CD14-positive monocyte (primary cell): ENCODE measurements around the gene TMEM54. TPM values are rescaled to one million over a fixed set of nuclear protein-coding genes. Genes with fewer than 3 reads are reported as not detected.

Source experiments
- DNase-seq, 3 donors: peaks; one replicate each; pipeline ENCODE4 v3.0.0-alpha.2; 2011 to 2022
- H2AFZ ChIP-seq: 2 replicates; pipeline ENCODE4 v1.6.0; 2012; ENCODE audit warnings: mild to moderate bottlenecking, low read depth, low read length, inconsistent platforms; ENCODE audit not compliant: insufficient read depth, poor library complexity, severe bottlenecking
- H3K27ac ChIP-seq, 2 donors: 1 replicate in 1 of 2; 2 replicates in 1 of 2; pipeline ENCODE4 v1.5.1; 2012 to 2013; ENCODE audit warnings: low read length in 2 of 2, control low read depth in 1 of 2, inconsistent platforms in 1 of 2, low read depth in 1 of 2, mild to moderate bottlenecking in 1 of 2
- H3K27me3 ChIP-seq, 2 donors: one replicate each; pipeline versions ENCODE4 v1.6.0 to v1.6.1; 2011 to 2013; ENCODE audit warnings: low read length in 2 of 2; ENCODE audit not compliant: control insufficient read depth in 2 of 2, insufficient read depth in 2 of 2
- H3K36me3 ChIP-seq, 2 donors: replicated peaks in 1 of 2; 1 replicate in 1 of 2; 2 replicates in 1 of 2; pipeline versions ENCODE4 v1.5.1 to v1.6.1; 2012 to 2013; ENCODE audit warnings: low read length in 2 of 2, control low read depth in 1 of 2, inconsistent platforms in 1 of 2, mild to moderate bottlenecking in 1 of 2; ENCODE audit not compliant: insufficient read depth in 2 of 2, control insufficient read depth in 1 of 2
- H3K4me1 ChIP-seq, 2 donors: 1 replicate in 1 of 2; 2 replicates in 1 of 2; pipeline versions ENCODE4 v1.5.1 to v1.6.1; 2012 to 2013; ENCODE audit warnings: low read length in 2 of 2, control low read depth in 1 of 2, inconsistent platforms in 1 of 2, mild to moderate bottlenecking in 1 of 2, moderate library complexity in 1 of 2; ENCODE audit not compliant: insufficient read depth in 2 of 2, control insufficient read depth in 1 of 2
- H3K4me2 ChIP-seq: replicated peaks from 2 replicates; pipeline ENCODE3; 2012; ENCODE audit warnings: low read length, moderate library complexity, mild to moderate bottlenecking; ENCODE audit not compliant: poor library complexity, severe bottlenecking; ENCODE audit errors: extremely low read depth
- H3K4me3 ChIP-seq, 3 experiments: fragments of 200-600 bp in 1 of 3; sonication (generic) in 1 of 3; replicated peaks in 1 of 3; 1 replicate in 2 of 3; 2 replicates in 1 of 3; pipeline ENCODE4 v1.5.1; 2011 to 2013; ENCODE audit warnings: low read length in 3 of 3, mild to moderate bottlenecking in 3 of 3, control low read depth in 2 of 3, low read depth in 2 of 3, inconsistent platforms in 1 of 3, moderate library complexity in 1 of 3
- H3K79me2 ChIP-seq: 2 replicates; pipeline ENCODE4 v1.6.0; 2012; ENCODE audit warnings: mild to moderate bottlenecking, control low read depth, inconsistent platforms, low read length, moderate library complexity; ENCODE audit not compliant: insufficient read depth
- H3K9ac ChIP-seq: 2 replicates; pipeline ENCODE4 v1.6.0; 2017; ENCODE audit warnings: low read length, mild to moderate bottlenecking; ENCODE audit not compliant: insufficient read depth, poor library complexity, severe bottlenecking
- H3K9me3 ChIP-seq, 2 donors: replicated peaks in 1 of 2; 1 replicate in 1 of 2; 2 replicates in 1 of 2; pipeline versions ENCODE4 v1.5.1 to v1.6.1; 2012 to 2013; ENCODE audit warnings: low read length in 2 of 2, control low read depth in 1 of 2; ENCODE audit not compliant: control insufficient read depth in 1 of 2, insufficient read depth in 1 of 2
- H4K20me1 ChIP-seq: 2 replicates; pipeline ENCODE4 v1.6.0; 2012; ENCODE audit warnings: mild to moderate bottlenecking, low read length, control low read depth, moderate library complexity; ENCODE audit not compliant: insufficient read depth
- H3K27ac Mint-ChIP-seq, 7 donors: one replicate each; pipeline ENCODE4 v1.8.0; 2020; ENCODE audit warnings: mild to moderate bottlenecking in 7 of 7, mixed read lengths in 7 of 7, moderate library complexity in 6 of 7, inconsistent platforms in 2 of 7
- H3K27me3 Mint-ChIP-seq, 3 donors: one replicate each; pipeline ENCODE4 v1.8.0; 2021 to 2022; ENCODE audit warnings: low read depth in 3 of 3, mild to moderate bottlenecking in 3 of 3, mixed read lengths in 3 of 3, moderate library complexity in 3 of 3, inconsistent platforms in 1 of 3
- H3K36me3 Mint-ChIP-seq, 2 donors: one replicate each; pipeline ENCODE4 v1.8.0; 2020; ENCODE audit warnings: mixed read lengths in 2 of 2, inconsistent platforms in 1 of 2, mild to moderate bottlenecking in 1 of 2
- H3K4me1 Mint-ChIP-seq: one replicate; pipeline ENCODE4 v1.8.0; 2020; ENCODE audit warnings: mild to moderate bottlenecking, mixed read lengths
- H3K4me3 Mint-ChIP-seq, 2 donors: one replicate each; pipeline ENCODE4 v1.8.0; 2020; ENCODE audit warnings: mild to moderate bottlenecking in 2 of 2, mixed read lengths in 2 of 2, moderate library complexity in 1 of 2
- H3K9me3 Mint-ChIP-seq, 7 donors: one replicate each; pipeline ENCODE4 v1.8.0; 2020 to 2022; ENCODE audit warnings: mixed read lengths in 7 of 7, mild to moderate bottlenecking in 6 of 7, moderate library complexity in 6 of 7, inconsistent platforms in 2 of 7
- WGBS: methylation state at CpG from one replicate; pipeline ENCODE4 v1.1.5; 2013; ENCODE audit warnings: missing lambda C conversion rate; ENCODE audit not compliant: insufficient coverage; 5-methylcytosine and 5-hydroxymethylcytosine counted together
- intact Hi-C, 2 donors: fragments of 100-400 bp; cut with micrococcal nuclease; formaldehyde crosslinking; loops; one replicate each; pipeline versions ENCODE4 v1.15.0 to v1.15.1; 2023
- polyA plus RNA-seq, 3 donors: library from polyadenylated mRNA; depleted of rRNA in 1 of 3; unstranded in 2 of 3; stranded (reverse) in 1 of 3; fragments of 300-500 nt in 2 of 3; fragments of >200 nt in 1 of 3; fragmentation: Illumina TruSeq in 2 of 3; gene quantifications; 1 replicate in 2 of 3; 2 replicates in 1 of 3; pipeline ENCODE4 v1.2.3, GENCODE V29; 2012 to 2021
- TF ChIP-seq, protein P1 (sequence below): fragments of 200-600 bp; IDR thresholded peaks from one replicate; pipeline ENCODE4 v1.8.0; 2022; ENCODE audit warnings: antibody characterized with exemption, mild to moderate bottlenecking

The TMEM54 gene
- polyA plus RNA-seq, 3 donors: 0.08 TPM; not detected in 2

DNA sequence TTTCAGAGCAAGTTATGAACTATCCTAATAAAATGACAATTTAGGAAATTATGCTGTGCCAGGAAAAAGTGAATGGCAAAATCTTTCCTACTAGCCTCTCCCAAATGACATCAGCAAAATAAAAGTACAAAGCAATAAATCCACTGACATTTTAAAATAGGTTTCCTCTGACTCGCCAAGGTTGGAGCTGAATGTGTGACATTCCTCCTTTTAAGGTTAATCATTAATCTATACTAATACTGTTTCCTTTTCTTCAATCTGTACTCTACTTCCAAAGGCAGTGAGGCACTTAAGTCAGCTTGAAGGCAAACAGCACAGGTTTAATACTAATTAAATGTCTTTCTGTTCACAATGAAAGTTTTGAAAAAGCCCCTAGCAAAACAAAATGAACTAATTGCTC is 47.7 kb upstream of the TMEM54 start:
- H3K27ac Mint-ChIP-seq: no peak overlapping the region
- Histone ChIP-seq H3K27me3 (no peaks in the 10 kb centered on the region), H3K4me2 (no peak overlapping the region), H2AFZ (no peak overlapping the region), H3K9me3 (no peaks in the 10 kb centered on the region), H3K79me2 (peaks cover 51% of the 10 kb centered on the region), H3K27ac (no peak overlapping the region), H4K20me1 (peaks cover 100% of the 10 kb centered on the region), H3K4me3 (no peak overlapping the region), H3K4me1 (peaks cover 0 to 4% of the 10 kb centered on the region in 2 donors), H3K9ac (no peak overlapping the region), H3K36me3 (peaks cover 49 to 82% of the 10 kb centered on the region in 2 donors)
- H3K27me3 Mint-ChIP-seq: no peaks in the 10 kb centered on the region
- H3K4me1 Mint-ChIP-seq: peaks cover 11% of the 10 kb centered on the region
- 75% methylated on average over 1 of the region's 1 CpG for WGBS
- peaks cover 65 to 75% of the 10 kb centered on the region in 2 donors for H3K36me3 Mint-ChIP-seq
- no peak overlapping the region for H3K4me3 Mint-ChIP-seq
- TF ChIP-seq, protein P1, sequence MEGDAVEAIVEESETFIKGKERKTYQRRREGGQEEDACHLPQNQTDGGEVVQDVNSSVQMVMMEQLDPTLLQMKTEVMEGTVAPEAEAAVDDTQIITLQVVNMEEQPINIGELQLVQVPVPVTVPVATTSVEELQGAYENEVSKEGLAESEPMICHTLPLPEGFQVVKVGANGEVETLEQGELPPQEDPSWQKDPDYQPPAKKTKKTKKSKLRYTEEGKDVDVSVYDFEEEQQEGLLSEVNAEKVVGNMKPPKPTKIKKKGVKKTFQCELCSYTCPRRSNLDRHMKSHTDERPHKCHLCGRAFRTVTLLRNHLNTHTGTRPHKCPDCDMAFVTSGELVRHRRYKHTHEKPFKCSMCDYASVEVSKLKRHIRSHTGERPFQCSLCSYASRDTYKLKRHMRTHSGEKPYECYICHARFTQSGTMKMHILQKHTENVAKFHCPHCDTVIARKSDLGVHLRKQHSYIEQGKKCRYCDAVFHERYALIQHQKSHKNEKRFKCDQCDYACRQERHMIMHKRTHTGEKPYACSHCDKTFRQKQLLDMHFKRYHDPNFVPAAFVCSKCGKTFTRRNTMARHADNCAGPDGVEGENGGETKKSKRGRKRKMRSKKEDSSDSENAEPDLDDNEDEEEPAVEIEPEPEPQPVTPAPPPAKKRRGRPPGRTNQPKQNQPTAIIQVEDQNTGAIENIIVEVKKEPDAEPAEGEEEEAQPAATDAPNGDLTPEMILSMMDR: no peak
- H3K9me3 Mint-ChIP-seq: no peaks in the 10 kb centered on the region
- intact Hi-C loops: no loop called here
- no peak for DNase-seq

GRCh38 chr1:32948390-32948722 is 47.2 kb upstream of the TMEM54 start:
- Histone ChIP-seq H3K27ac (no peak overlapping the region), H3K9me3 (no peaks in the 10 kb centered on the region), H3K4me1 (no peaks in the 10 kb centered on the region), H3K79me2 (peaks cover 45% of the 10 kb centered on the region), H3K36me3 (peaks cover 55 to 85% of the 10 kb centered on the region in 2 donors), H2AFZ (no peak overlapping the region), H3K9ac (no peak overlapping the region), H3K4me3 (no peak overlapping the region), H4K20me1 (peaks cover 100% of the 10 kb centered on the region), H3K4me2 (no peak overlapping the region), H3K27me3 (no peaks in the 10 kb centered on the region)
- WGBS: no CpG with 5 or more reads among the region's 1 CpG
- H3K36me3 Mint-ChIP-seq: peaks cover 70 to 77% of the 10 kb centered on the region in 2 donors
- no peaks in the 10 kb centered on the region for H3K9me3 Mint-ChIP-seq
- no peak overlapping the region for H3K4me3 Mint-ChIP-seq
- TF ChIP-seq, protein P1: no peak
- intact Hi-C loops: no loop called here
- no peaks in the 10 kb centered on the region for H3K27me3 Mint-ChIP-seq
- H3K4me1 Mint-ChIP-seq: peaks cover 7% of the 10 kb centered on the region
- no peak for DNase-seq
- H3K27ac Mint-ChIP-seq: no peak overlapping the region
